Bone marrow (tissue), 2 donors: Measurements from ENCODE around the gene EVL.
"Not testable (repeated sequence)": the region's sequence is repeated elsewhere in the genome, so short reads cannot be mapped to it uniquely, and the experiment has no call there.

Source experiments
- DNase-seq, 2 donors: peaks; one replicate each; lab custom pipeline; 2025; lab: John Stamatoyannopoulos, UW

The EVL gene

DNA sequence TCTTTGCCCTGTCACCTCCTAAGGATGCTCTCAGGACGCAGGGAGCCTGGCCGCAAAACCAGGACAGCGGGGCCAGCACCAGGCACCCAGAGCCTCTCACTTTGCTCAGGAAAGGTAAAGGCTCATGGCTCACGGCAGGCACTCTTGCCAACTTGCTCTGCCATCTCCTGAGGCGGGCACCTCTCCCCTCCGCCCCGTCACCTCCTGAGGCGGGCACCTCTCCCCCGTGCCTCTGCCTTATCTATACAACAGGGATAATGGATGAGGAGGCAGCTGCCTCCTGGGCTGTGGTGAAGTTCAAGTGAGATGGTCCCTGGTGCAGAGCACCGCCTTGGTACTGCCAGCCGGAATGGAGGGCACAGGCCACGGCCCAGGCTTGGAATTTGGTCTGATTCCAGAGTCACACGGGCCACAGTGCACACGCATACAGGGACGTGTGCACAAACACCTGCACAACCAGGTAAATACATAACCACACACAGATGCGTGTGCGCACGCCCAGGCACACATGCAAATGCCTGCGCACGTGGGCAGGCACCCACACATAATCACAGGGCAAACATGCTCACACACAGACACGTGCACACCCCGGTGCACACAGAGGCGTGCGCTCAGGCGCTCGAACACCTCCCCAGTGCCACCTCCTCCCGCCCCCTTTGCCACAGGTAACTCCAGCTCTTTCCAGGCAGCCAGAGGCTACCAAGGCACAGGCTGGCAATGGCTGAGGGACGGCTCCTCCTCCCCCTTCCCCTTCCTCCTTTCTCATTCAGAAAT, 82.7 kb downstream of the EVL start:
- no peak for DNase-seq

DNA sequence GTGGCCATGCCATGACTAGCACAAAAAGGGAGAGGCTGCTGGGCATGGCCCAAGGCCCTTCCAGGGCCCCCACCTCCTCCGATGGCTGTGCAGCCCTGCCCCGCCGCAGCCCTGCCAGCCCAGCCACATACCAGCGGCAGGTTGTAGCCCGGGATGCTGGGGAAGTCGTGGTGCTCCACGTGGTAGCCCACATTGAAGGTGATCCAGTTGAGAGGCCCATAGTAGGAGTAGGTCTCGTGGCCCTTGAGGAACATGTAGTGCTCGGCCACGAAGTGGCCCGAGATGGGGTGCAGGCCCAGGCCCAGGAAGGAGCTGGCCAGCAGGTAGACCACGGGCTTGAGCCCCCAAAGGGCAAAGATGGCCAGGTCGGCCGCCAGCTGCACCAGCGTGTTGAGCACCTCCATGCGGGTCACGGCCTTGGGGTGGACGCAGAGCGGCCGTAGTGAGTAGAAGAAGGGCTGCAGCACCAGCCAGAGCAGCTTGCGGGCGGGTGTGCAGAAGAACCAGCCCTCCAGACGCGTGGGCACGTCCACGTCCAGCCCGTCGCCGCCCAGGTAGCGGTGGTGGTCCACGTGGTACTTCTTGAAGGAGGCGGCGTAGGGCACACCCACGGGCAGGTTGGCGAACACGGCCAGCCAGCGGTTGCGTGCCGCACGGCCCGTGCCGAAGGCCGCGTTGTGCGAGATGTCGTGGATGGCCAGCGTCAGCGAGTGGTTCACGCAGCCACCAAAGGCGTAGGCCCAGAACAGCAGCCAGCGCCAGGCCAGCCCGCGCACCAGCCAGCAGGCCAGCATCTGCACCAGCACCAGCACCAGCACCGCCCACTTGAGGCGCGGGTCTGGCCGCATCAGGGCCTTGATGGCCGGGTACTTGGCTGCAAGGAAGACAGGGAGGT, 83.9 kb downstream of the EVL start:
- DNase-seq = no peak

DNA sequence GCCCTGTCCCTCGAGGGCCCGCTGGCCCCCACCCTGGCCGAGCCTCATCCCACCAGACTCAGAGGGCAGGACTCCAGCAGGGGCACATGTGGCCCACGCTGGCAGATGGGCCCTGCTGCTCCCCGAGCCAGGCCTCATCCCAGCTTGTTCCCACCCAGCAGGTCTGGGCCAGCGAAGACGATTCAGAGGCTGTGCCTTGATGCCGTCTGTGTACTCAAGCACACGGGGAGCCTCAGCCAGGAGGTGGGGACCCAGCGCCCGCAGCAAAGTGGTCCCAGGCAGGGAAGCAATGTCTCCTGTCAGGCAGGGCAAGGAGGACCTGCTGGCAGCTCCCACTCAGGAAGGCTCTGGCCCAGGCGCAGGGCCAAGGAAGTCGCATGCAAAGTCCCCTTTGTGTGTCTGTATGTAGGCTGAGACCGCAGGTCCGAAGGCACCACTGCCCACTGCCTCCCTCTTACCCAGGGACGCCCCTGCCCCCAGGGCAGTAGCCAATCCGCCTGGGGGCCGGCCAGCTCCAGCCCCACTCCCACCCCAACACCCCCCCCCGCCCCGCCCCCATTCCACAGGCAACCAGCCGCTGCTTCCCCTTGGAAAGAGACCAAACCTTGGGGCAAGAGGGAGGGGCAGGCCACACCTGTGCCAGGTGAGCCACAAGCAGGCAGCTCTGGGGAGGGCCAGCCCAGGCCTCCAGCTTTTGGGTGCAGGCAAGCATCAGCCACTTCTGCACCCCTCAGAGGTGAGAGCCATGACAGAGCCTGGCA, 84.8 kb downstream of the EVL start:
- no peak for DNase-seq

DNA sequence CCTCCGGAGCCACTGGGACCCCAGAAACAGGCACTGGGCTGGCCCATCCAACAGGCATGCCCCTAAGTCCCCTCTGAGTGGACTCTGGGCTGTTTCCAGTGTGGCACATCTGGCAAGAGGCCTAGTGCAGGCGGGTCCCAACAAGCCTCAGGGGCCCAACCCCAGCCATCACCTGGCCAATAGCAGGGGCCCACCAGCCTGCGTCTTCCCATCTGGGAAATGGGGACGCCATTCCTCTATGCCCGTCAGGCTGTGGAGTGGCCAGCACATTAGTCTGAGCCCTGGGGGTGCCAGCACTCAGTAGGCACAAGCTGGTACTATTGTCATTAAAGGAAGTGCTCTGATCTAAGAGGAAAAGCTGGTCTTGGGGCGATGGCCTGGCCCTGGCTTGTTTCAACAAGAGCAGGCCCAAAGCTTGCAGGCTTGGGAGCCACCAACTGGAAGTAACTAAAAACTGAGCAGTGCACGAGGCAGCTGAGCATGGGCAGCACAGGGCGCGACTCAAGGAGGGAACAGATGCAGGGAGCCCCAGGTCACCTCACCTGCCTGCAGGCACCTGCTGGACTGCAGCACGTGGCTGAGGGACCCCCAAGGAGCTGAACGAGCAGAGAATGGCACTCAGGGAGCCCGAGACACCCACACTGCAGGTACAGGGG, 85.8 kb downstream of the EVL start:
- no peak for DNase-seq

DNA sequence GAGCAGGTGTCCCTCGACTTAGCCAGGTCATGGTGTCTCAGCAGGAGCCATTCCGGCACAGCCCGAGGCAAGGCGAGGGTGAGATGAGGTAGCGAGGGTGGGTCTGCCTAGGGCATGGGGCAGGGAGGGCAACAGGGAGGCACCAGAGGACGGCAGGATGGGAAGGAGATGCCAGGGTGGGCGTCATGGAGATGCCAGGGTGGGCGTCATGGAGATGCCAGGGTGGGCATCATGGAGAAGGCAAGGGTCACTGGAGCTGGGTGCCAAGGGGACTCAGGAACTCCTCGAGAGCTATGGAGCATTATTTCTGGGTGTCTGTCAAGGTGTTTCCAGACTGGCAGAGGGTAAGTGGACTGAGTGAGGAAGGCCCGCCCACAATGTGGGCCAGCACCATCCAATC, 86.9 kb downstream of the EVL start:
- DNase-seq = no peak

DNA sequence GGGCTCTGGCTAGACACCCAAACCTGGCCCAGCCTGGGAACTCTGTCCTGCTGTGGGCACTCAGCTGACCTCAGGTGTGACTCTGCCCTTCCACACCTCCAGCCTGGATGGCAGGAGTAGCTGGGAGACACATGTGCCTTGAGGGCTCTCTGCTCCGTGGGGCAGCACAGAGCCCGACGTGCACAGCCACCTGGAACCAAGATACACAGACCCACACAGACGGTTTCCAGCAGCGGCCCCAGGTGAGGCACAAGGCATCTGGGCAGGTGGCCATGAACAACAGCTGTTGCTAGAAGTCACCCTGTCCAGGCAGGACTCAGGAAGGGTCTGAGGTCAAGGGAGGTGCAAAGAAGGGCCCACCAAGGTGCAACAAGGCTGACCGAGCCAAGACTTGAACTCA, 88.3 kb downstream of the EVL start:
- no peak for DNase-seq

DNA sequence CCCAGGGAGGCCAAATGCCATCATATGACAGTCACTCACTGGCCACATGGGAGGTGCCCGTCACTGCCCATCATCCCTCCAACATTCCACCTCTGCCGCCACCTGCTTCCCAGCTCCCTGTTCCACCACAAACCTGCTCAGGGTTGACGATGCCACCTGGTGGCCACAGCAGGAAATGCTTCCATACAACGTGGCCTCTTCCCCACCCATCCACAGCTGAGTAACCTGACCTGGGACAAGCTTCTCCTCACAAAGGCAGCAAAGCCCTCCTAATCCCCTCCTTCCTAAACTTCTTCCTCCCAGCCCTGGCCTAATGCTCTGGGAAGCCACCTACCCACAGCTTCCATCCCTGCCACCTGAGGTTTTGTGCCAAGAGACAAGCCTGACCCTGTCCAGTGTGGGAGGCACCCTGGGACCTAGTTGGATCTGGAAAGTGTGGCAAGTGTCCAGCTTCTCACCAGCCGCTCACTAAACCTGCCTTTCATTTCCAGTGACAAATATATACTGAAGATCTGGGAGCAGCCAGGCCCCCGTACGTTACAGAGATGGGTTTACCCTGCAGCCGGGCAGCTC, 89.9 kb downstream of the EVL start:
- no peak for DNase-seq

DNA sequence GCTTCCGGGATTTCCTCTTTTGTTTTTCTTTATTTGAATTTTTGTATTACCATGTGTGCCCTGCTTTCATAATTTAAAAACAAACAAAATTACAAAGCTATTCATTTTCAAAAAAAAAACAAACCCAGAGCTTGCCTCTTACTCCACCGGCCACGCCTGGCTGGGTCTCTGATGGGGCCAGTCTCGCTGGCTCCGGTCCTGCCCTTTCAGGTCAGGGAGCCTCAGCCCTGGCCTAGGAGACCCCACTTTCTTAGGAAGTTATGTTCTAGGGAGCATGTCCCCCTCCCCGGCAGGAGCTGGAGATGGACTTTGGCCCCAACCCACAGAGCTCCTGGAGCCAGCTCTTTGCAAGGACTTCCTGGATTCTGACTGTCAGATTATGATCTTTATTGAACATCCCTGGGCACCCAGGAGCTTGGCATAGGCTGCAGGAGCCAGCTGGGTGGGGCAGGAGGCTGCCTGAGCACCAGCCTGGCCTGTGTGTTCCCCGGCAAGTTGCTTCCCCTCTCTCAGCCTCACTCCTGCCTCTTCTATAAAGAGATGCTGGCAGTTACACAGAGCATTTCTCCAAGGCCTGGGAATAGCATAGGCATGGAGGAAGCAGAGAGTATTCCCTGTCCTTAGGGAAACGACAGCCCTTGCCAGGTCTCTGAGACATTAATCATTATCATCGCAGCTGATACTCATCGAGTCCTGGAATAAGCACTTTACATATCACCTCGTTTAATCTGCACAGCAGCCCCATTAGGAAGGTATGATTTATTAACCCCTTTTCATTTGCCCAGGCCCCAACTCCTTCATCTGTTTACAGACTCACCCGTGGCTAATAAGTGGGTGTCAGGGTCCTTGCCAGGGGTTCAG, 90.8 kb downstream of the EVL start:
- DNase-seq = no peak

DNA sequence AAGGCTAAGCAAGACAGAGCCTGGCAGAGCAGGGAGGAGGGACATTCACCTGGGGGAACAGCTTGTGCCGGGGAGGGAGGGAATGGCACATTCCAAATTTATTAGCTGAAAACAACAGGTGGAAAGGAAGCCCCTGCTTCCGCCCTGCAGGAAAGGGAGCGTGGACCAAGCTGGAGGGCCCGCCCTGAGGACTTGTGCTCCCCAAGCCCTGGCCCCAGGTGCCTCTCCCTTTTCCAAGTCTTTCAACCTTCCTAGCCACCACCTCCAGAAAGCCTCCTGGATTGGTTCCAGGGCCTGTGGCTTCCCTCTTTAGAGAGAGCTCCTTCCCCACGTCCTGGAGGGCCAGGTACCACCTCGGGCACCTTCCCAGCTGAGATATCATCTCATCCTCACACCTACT, 91.6 kb downstream of the EVL start:
- no peak for DNase-seq

DNA sequence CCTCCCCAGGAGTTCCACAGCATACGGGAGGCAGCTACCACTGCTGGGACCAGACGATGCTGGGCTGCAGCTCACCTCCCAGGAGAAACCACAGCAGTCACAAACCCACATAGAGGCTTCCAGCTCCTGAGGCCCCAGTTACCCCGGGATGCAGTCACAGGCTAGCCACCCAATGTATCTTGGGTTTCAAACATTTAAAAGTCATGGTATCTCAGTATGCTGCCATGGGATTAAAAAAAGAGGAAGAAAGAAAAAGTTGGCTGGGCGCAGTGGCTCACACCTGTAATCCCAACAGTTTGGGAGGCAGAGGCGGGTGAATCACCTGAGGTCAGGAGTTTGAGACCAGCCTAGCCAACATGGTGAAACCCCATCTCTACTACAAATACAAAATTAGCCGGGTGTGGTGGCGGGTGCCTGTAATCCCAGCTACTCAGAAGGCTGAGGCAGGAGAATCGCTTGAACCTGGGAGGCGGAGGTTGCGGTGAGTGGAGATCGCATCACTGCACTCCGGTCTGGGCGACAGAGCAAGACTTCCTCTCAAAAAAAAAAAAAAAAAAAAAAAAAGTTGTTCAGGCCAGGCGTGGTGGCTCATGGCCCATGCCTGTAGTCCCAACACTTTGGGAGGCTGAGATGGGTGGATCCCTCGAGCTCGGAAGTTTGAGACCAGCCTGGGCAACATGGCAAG, 92.5 kb downstream of the EVL start:
- DNase-seq = not testable (repeated sequence)

DNA sequence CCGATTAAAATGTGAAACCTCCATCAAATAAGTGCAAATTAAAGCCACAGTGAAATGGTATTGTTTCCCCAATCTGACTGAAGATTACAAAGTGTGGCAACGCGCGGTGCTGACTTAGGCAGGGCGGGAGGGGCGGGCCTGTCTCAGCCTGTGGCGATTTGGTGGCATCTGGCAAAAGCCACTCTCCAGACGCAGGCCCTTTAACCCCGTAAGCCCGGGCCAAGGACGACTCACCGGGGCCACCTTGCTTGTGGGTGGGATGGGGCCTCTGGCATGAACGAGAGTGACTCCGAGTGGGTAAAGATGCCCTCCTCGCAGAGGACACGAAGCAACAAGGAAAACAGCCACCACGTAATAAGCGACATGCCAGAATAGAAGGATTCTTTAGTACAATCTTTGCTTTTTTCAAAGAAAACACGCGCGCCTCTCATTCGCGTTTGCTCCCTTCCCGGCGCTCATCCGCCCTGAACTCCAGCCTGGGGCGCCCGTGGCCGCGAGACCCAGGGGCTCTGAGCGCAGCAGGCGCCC, 93.4 kb downstream of the EVL start:
- no peak for DNase-seq

DNA sequence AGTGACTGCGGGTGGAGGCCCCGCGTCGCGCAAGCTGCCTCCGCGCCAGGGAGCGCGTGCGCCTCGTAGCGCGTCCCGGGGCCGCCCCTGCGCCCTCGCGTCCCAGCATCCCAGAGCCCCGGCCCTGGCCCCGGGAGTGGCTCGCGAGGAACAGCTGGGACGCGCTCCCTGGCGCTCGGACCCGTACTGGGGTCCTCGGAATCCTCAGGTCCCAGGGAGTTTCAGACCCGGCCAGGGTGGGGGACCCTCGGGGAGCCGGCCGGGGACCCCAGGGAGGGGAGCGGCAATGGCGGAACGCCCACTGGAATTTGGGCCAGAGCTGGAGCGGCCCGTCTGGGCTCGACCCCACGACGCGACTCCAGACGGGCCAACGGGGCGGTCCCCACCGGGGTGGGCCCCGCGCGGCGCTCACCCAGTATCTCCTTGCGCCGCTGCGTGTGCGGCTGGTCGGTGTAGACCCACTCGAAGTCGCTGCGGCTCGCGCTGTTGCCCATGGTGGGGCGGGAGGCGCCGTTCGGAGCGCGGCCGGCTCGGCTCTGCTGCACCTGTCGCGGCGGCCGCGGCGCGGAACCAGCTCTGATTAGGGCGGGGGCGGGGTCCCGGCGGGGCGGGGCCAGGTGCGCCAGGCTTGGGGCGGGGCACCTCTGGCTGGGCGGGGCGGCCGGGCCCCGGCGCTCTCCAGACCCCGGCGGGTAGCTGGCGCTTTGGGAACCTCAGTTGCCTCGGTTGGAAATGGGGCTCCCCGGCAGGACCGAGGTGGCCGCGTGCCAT, 94.1 kb downstream of the EVL start, which contains the start of gene DEGS2:
Gene DEGS2, minus strand, starts transcription at position 552 of the 771 bp plus-strand sequence. Its CDS starts 58 bp downstream, at position 494.
- no peak for DNase-seq

DNA sequence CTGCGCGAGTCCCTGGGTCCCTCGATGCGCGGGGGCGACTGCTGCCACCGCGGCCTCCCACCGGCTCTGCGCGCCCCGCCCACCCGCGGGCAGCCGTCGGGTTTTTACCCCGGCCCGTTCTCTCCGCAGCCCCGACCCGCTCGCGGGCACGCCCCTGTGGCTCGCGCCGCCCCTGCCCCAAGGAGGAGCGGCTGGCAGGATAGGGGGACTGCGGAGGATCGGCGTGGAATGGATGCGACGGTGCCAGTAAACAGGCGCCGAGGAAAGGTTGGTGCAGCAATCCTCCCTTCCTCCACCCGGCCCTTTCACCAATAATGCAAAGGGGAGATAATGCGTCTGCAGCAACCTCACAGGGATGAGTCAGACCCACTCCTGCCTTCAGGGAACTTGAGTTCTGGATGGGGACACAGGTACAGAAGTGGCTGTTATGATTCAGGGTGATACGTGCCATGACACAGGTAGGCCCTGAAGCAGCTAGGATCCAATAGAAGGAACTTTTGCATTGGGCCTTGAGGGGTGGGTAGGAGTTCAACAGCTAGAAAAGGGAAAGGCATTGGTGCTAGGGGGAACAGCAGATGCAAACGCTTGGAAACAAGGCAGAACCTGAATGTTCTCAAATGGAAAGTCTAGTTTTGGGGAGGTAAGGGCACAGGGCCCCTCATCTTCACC, 94.8 kb downstream of the EVL start:
- no peak for DNase-seq

DNA sequence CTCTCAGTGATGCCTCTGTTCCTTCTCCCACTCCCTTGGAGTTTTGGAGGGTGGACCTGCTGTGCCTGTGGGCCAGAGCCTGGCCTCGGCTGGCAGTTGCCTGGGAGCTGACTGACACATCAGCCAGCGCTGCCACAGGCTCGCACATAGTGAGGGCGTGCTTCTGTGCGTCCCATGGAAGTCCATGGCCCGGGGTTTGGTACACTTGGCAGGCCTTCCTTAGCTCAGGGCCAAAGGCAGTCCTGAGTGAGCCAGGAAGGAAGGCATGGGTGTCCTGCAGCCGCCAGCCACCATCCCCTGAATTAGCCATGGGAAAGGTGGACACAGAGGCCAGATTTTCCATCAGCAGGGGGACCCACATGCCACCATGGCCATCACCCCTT, 95.3 kb downstream of the EVL start:
- DNase-seq = no peak

DNA sequence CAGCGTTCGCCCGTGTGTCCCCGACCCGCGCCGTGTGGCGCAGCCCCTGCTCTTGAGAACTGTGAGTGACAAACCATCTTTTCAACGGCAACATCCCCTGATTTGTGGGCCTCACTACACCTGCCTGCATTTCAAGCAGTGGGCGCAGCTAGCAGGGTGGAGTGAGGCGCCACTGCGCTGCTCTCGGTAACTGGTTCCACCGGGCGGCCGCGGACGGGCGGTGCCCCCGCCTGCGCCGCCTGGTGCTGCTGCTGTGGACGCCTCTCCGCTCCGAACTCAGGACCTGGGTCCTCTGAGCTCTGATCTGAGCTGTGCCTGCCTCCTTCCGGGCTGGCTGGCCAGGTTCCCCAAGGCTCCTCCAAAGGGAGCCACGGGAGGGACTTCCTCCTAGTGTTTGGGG, 100.2 kb downstream of the EVL start:
- DNase-seq = no peak

DNA sequence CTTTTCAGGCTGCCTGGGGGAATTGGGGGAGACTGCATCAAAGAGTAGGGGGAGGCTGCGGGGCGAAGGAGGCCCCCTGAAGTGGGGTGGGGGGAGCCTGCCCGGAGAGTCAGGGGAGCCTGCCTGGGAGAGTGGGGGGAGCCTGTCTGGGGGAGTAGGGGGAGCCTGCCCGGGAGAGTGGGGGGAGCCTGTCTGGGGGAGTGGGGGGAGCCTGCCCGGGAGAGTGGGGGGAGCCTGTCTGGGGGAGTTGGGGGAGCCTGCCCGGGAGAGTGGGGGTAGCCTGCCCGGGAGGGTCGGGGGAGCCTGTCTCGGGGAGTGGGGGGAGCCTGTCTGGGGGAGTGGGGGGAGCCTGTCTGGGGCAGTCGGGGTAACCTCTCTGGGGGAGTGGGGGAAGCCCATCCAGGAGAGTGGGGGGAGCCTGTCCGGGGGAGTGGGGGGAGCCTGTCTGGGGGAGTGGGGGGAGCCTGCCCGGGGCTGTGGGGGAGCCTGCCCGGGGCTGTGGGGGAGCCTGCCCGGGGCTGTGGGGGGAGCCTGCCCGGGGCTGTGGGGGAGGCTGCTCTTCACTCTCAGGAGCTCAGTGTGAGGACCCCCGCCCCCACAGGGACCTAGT, 100.7 kb downstream of the EVL start:
- no peak for DNase-seq

DNA sequence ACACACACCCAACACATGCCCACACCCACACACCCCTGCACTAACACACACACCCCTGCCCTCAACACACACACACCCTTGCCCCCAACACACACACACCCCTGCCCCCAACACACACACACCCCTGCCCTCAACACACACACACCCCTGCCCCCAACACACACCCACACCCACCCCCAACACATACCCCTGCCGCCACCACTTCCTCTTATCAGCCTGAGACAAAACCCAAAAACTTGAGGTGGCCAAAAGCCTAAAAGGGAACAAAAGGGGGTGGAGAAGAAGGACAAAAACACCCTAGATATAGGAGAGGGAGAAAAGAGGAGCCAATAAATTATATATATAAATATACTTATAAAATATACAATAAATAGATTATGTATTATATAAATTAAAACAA, 103.3 kb downstream of the EVL start:
- DNase-seq = peak in 1 of 2 donors; percentile 57

DNA sequence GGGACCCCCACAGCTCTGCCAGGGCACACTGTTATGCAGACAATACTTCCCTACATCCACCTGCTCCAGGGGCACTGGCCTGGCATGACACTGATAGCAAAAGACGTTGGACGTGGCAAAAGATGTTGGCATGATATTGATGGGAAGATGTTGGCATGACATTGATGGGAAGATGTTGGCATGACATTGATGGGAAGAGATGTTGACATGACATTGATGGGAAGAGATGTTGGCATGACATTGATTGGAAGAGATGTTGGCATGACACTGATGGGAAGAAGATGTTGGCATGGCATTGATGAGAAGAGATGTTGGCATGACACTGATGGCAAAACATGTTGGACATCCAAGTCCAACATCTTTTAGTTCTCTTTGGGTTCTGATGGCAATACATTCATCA, 105.7 kb downstream of the EVL start:
- no peak for DNase-seq
